UCSD-AML1 (cell line): ENCODE results near the gene PCCA.
"Not testable (repeated sequence)": the region's sequence is repeated elsewhere in the genome, so short reads cannot be mapped to it uniquely, and the experiment has no call there.

Experiments used
- DNase-seq: peaks from one replicate; lab custom pipeline; 2025; ENCODE audit not compliant: unreplicated experiment; lab: John Stamatoyannopoulos, UW

PCCA gene

DNA sequence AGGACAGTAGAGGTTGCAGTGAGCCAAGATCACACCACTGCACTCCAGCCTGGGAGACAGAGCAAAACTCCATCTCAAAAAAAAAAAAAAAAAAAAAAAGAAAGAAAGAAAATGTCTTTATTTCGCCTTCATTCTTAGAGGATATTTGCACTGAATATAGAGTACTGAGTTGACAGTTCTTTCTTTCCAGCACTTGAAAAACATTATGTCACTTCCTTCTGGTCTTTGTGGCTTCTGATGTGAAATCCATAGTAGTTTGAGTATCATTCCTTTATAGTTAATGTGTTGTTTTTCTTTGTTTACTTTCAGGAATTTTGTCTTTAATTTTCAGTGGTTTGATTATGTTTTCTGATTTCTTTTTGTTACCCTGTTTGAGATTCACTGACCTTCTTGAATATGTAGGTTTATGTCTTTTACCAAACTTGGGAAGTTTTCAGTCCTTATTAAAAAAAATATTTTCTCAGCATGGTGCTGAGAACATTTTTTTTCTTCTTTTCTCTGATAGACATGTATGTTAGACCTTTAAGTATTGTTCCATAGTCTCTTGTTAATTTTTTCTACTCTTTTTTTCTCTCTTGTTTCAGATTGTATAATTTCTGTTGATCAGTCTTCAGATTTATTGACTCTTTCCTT lies 50.1 kb downstream of the PCCA start:
- DNase-seq: no peak

GRCh38 chr13:100139817-100140216 lies 50.9 kb downstream of the PCCA start:
- DNase-seq: no peak

- DNase-seq: no peak
Observed at GRCh38 chr13:100140441-100140840, 51.5 kb downstream of the PCCA start.

- DNase-seq: not testable (repeated sequence)
Observed at GRCh38 chr13:100141461-100141961, 52.6 kb downstream of the PCCA start.

DNA sequence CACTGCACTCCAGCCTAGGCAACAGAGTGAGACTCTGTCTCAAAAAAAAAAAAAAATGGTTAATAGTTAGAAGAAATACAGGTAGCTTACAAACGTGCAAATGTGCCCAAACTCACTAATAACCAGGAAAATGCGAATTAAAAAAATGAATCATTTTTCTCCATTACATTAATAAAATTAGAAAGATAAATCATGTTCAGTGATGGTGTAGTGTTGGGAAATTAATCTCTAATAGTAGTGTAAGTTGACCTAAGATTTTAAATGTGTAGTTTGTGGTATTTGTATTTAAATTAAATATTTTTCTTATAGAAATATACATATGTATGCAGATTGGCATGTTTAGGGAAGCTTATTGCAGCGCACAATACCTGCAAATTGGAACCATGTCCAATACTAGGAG lies 57.6 kb downstream of the PCCA start:
- DNase-seq: no peak

- no peak for DNase-seq
Observed at GRCh38 chr13:100147825-100148224, 58.9 kb downstream of the PCCA start.

DNA sequence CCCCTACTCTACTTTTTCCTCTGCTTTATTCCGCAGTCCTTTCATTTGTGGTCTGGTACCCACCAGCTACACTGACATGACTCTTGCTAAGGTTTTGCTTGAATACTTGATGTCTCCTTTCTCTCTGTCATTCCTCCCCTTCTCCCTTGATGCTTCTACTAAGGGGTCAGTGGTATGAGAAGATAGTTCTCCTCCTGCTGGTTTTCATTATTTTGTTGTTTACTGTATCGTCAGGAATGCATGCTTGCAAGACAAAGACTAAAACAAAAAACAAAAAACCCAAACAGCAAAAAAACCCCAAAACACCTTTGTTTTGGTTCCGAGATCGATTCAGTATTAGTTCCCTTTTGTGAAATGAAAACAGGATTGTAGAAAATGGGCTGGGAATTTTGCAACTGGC lies 59.5 kb downstream of the PCCA start:
- no peak for DNase-seq

DNA sequence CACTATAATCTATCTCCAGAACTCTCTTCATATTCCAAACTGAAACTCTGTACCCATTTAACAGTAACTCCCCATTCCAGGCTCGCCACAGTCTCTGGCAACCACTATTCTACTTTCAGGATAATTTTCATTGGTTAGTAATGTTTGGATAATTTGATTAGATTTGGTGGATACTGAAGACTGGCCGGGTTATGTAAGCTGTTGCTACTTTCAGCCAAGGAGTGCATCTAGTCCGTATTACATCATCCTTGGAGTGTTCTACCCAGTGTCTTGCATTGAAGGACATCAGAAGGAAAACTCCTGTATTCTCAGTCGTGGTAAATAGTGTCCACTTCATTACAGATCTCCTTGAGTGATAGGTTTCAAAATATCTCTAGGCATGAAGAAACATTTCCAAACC lies 60.5 kb downstream of the PCCA start:
- no peak for DNase-seq

- DNase-seq: not testable (repeated sequence)
Observed at GRCh38 chr13:100150711-100151110, 61.8 kb downstream of the PCCA start.

GRCh38 chr13:100154842-100155416 lies 66.0 kb downstream of the PCCA start:
- DNase-seq: no peak

GRCh38 chr13:100156788-100157187 lies 67.9 kb downstream of the PCCA start:
- DNase-seq: no peak

DNA sequence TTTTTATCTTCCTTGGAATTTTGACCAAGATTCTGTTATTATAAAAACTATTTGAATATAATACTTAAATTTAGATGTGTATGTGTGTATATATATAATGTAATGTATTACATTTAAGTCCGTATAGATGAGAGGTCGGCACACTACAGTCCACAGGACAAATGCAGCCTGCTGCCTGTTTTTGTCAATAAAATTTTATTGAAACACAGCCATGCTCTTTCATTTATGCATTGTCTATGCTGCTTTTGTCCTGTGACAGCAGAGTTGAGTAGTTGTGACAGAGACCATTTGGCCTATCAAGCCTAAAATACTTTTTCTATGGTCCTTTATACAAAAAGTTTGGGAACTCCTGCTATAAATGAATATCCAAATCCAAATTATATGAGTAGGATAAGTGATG lies 69.7 kb downstream of the PCCA start:
- DNase-seq: no peak

DNA sequence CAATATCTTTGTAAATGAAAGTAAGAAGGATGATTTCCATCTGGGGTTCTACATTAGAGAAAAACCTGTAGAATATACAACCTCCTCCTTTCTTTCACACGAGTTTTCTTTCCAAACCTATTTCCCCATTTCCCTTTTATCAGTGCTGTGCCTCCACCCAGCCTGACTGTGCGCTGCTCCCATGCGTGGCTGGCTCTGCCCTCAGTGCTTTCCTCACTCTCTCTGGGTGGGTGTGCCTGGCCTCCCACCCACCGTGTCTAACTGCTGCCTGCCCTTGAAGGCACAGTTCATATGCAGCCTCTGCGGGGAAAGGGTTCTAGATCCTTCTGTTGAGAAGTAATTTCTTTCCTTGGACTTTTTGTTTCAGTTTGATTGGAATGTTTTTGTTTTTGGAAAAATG lies 70.7 kb downstream of the PCCA start:
- DNase-seq: no peak

GRCh38 chr13:100160450-100160849 lies 71.6 kb downstream of the PCCA start:
- DNase-seq: no peak

GRCh38 chr13:100163375-100163774 lies 74.5 kb downstream of the PCCA start:
- no peak for DNase-seq

DNA sequence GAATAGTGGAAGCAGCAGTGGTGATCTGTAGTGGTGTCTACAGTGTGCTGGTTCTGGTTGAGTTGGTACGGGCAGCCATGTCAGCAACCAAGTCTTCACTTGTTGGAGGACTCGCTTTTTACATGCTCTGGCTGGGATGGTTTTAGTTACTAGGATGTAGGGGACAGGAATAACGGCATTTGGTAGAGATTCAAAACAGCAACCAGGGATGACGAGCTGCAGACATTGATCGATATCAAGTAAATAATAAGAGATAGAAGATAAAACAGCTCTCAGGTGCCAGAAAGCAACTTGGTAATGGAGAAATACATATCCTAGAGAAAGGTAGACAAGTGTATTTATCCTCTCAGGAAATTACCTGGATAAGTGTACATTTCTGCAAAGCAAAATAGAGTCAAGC lies 84.3 kb downstream of the PCCA start:
- DNase-seq: no peak

- DNase-seq: not testable (repeated sequence)
Observed at GRCh38 chr13:100174455-100174854, 85.6 kb downstream of the PCCA start.

GRCh38 chr13:100175078-100175802 lies 86.3 kb downstream of the PCCA start:
- DNase-seq: no peak

- DNase-seq: no peak
Observed at GRCh38 chr13:100175803-100176182, 86.9 kb downstream of the PCCA start.

DNA sequence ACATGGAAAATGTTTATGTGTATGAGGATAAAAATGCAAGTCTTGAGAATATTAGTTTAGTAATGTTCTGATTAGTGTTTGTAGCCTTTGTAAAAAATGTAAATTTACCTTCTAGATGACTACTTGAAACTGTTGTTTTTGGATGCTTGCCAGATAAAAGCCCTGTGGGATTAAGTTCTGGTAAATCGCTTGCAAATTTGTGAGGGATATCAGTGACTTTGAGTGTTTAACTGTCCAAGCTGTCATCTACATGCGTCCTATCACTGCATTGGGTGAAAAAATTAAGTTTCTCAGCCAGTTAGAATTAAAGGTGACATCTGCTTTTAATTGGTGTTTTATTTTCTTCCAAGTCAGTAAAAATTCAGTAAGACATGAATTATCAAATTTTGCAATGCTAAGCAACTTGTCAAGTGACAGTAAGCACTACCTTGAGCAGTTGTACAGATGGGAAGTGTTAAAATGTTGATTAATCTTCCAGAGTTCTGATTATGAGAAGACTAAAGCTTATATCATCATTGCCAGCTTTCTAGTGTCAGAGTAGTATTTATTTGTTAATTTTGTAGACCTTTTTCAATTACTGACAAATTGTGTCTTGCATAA lies 88.0 kb downstream of the PCCA start:
- no peak for DNase-seq

DNA sequence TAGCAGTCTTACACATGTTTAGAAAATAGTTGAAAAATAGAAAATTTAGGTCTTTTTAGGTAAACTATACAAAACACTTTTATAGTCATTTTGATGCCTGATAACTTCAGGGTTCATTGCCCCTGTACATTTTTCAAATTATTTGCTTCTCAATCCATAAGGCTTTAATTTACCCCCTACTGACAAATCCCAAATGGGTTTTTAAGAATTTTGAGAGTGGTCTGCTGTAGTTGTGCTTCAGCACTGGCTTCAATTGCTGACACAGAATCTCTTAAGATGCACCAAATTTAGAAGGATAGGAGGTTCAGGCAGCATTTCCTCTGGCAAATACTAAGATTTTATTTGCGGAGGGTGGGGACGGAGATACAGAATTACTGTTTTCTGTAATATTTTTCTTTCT lies 89.4 kb downstream of the PCCA start:
- DNase-seq: no peak

GRCh38 chr13:100179276-100179675 lies 90.4 kb downstream of the PCCA start:
- DNase-seq: no peak
